GM12878 (cell line): ENCODE results near the gene NACC1. TPM values are rescaled to one million over a fixed set of nuclear protein-coding genes. Genes with fewer than 3 reads are reported as not detected.

Experiments used
- ATAC-seq: fragments of 200-7000 bp; cut with Tn5 transposase; 3 replicates; pipeline ENCODE4 v1.9.1; 2020; ENCODE audit warnings: mild to moderate bottlenecking, moderate library complexity
- BruUV-seq: library from RNA; stranded (reverse); fragments of 400-500 nt; replicated peaks from 2 replicates; lab custom pipeline; 2021; lab: Mats Ljungman, UMichigan
- CTCF ChIA-PET: fragments of 300-600 bp; sonication (Branson Sonifier 250); formaldehyde crosslinking; extraction: SDS; loops from one replicate; lab custom pipeline; 2021; ENCODE audit warnings: inconsistent platforms; lab: Yijun Ruan, JAX
- POLR2A ChIA-PET: fragments of 350-600 bp; formaldehyde crosslinking; extraction: SDS; loops from one replicate; lab custom pipeline; 2021; ENCODE audit warnings: inconsistent platforms; lab: Charles Lee
- RAD21 ChIA-PET: fragments of 300-600 bp; sonication (Branson Sonifier 250); formaldehyde crosslinking; loops from one replicate; lab custom pipeline; 2023; ENCODE audit warnings: antibody characterized with exemption; ENCODE audit not compliant: unreplicated experiment; lab: Charles Lee
- SMC1A ChIA-PET: fragments of 300-600 bp; sonication (Branson Sonifier 250); formaldehyde crosslinking; loops from one replicate; lab custom pipeline; 2023; ENCODE audit not compliant: unreplicated experiment, uncharacterized antibody; lab: Charles Lee
- DNase-seq: peaks from one replicate; pipeline ENCODE4 v3.0.0-alpha.2; 2011; ENCODE audit warnings: low read depth, low spot score
- FAIRE-seq: peaks from 3 replicates; lab custom pipeline; 2011; peaks lifted over from hg19 to GRCh38; lab: Jason Lieb, UNC
- H2AFZ ChIP-seq: 2 replicates; pipeline ENCODE4 v1.6.0; 2011; ENCODE audit warnings: low read depth, low read length, control low read depth; ENCODE audit not compliant: control insufficient read depth
- H3K27ac ChIP-seq: 2 replicates; pipeline ENCODE4 v1.5.1; 2011; ENCODE audit warnings: control low read depth; ENCODE audit not compliant: control insufficient read depth, insufficient read depth
- H3K27me3 ChIP-seq, 2 experiments: replicated peaks in 1 of 2; 2 replicates each; pipeline versions ENCODE4 v1.6.0 to v1.6.1; 2011; ENCODE audit warnings: low read length in 1 of 2; ENCODE audit not compliant: control insufficient read depth in 2 of 2, insufficient read depth in 2 of 2
- H3K36me3 ChIP-seq, 2 experiments: 2 replicates each; pipeline ENCODE4 v1.5.1; 2011; ENCODE audit warnings: low read length in 1 of 2; ENCODE audit not compliant: control insufficient read depth in 2 of 2, insufficient read depth in 2 of 2
- H3K4me1 ChIP-seq: 2 replicates; pipeline ENCODE4 v1.6.1; 2011; ENCODE audit warnings: mild to moderate bottlenecking, low read length, moderate library complexity, mixed read lengths; ENCODE audit not compliant: control insufficient read depth, insufficient read depth
- H3K4me2 ChIP-seq: 2 replicates; pipeline ENCODE4 v1.6.0; 2011; ENCODE audit warnings: control low read depth; ENCODE audit not compliant: control insufficient read depth, insufficient read depth
- H3K4me3 ChIP-seq: fragments of 200-600 bp; sonication (generic); 2 replicates; pipeline ENCODE4 v1.5.1; 2016
- H3K79me2 ChIP-seq: 2 replicates; pipeline ENCODE4 v1.6.0; 2011; ENCODE audit warnings: low read length; ENCODE audit not compliant: control insufficient read depth, insufficient read depth
- H3K9ac ChIP-seq: 2 replicates; pipeline ENCODE4 v1.8.0; 2011; ENCODE audit warnings: low read length, control low read depth, mixed read lengths; ENCODE audit not compliant: control insufficient read depth, insufficient read depth
- H3K9me3 ChIP-seq: replicated peaks from 3 replicates; pipeline ENCODE4 v1.5.1; 2011; ENCODE audit warnings: mild to moderate bottlenecking, low read length; ENCODE audit not compliant: control insufficient read depth, insufficient read depth
- H4K20me1 ChIP-seq: 2 replicates; pipeline ENCODE4 v1.6.0; 2011; ENCODE audit not compliant: control insufficient read depth, insufficient read depth
- ASH2L ChIP-seq: fragments of 300-600, 200-600 bp; sonication (generic); IDR thresholded peaks from 2 replicates; pipeline ENCODE4 v1.6.1; 2017; ENCODE audit warnings: low read depth, mild to moderate bottlenecking, borderline replicate concordance
- CREM ChIP-seq: IDR thresholded peaks from 2 replicates; pipeline ENCODE4 v1.6.1; 2014; ENCODE audit warnings: antibody characterized with exemption, low read depth
- DPF2 ChIP-seq: fragments of 450-650 bp; IDR thresholded peaks from 2 replicates; pipeline ENCODE4 v1.6.1; 2017; ENCODE audit warnings: mild to moderate bottlenecking
- FOXK2 ChIP-seq: fragments of 450-650 bp; IDR thresholded peaks from 2 replicates; pipeline ENCODE4 v1.6.1; 2017; ENCODE audit warnings: mild to moderate bottlenecking, moderate library complexity
- IRF4 ChIP-seq: IDR thresholded peaks from 2 replicates; pipeline ENCODE4 v1.6.1; 2011; ENCODE audit warnings: low read depth, low read length
- LARP7 ChIP-seq: fragments of 450-650 bp; IDR thresholded peaks from 2 replicates; pipeline ENCODE4 v1.6.1; 2017; ENCODE audit warnings: mild to moderate bottlenecking
- NBN ChIP-seq: fragments of 450-650 bp; IDR thresholded peaks from 2 replicates; pipeline ENCODE4 v1.6.1; 2016
- POLR2AphosphoS5 ChIP-seq: IDR thresholded peaks from 2 replicates; pipeline ENCODE4 v1.6.1; 2011; ENCODE audit warnings: mild to moderate bottlenecking, low read length, inconsistent platforms
- RCOR1 ChIP-seq: conservative IDR thresholded peaks from 2 replicates; pipeline ENCODE4 v1.6.1; 2012; ENCODE audit warnings: low read depth, low read length, improper control_type of control experiment
- TCF3 ChIP-seq: IDR thresholded peaks from 2 replicates; pipeline ENCODE4 v1.6.1; 2012; ENCODE audit warnings: low read depth, mild to moderate bottlenecking, low read length, borderline replicate concordance; ENCODE audit not compliant: insufficient read depth
- WRNIP1 ChIP-seq: IDR thresholded peaks from 2 replicates; pipeline ENCODE4 v1.6.1; 2011; ENCODE audit warnings: low read depth, low read length, improper control_type of control experiment, borderline replicate concordance
- WGBS: methylation state at CpG from one replicate; pipeline ENCODE4 v1.1.6; 2016; ENCODE audit warnings: low lambda C conversion rate; ENCODE audit not compliant: insufficient replicate concordance, insufficient coverage; ENCODE audit errors: missing lambda C conversion rate; 5-methylcytosine and 5-hydroxymethylcytosine counted together
- in situ Hi-C: fragments of 300-500 bp; cut with MboI; formaldehyde crosslinking; loops from 9 replicates; pipeline ENCODE4 v1.14.3; 2018; ENCODE audit warnings: mixed read lengths
- intact Hi-C: fragments of 100-400 bp; cut with micrococcal nuclease; formaldehyde crosslinking; loops from one replicate; pipeline ENCODE4 v1.14.2; 2022; ENCODE audit not compliant: unreplicated experiment
- polyA plus RNA-seq, 11 experiments: library from polyadenylated mRNA; depleted of rRNA in 4 of 11; unstranded in 6 of 11; stranded (reverse) in 5 of 11; fragments of >200 nt; fragmentation: Nextera tagmentation in 4 of 11; fragmentation: Illumina TruSeq in 1 of 11; extraction: Ambion mirVana in 4 of 11; extraction: Trizol in 1 of 11; gene quantifications; 1 replicate in 1 of 11; 2 replicates in 10 of 11; pipeline versions ENCODE4 v1.2.1 to v1.2.3, GENCODE V29; 2011 to 2016; ENCODE audit warnings: inconsistent platforms in 2 of 11, missing spikeins in 2 of 11, low read depth in 1 of 11
- total RNA-seq, 4 experiments: library from RNA; depleted of rRNA in 3 of 4; stranded (reverse); fragments of >200 nt in 3 of 4; fragmentation: Illumina TruSeq in 1 of 4; extraction: Trizol in 1 of 4; gene quantifications; 2 replicates each; pipeline versions ENCODE4 v1.2.1 to v1.2.3, GENCODE V29; 2013 to 2021

The NACC1 gene
- total and polyA plus RNA-seq, 10 of the 15 experiments (the other 5 are each of a cell fraction or from before 2014, with no cell fraction given): 0.18 to 120 (median 19.2) TPM

- BruUV-seq: no TSS peak
- POLR2A ChIA-PET: interaction anchor here (0.5 to 5.4 kb wide), 11 partner anchors 9 to 1132 kb away, joined by 3 to 41 read pairs (median 5); partner anchors contain the start of genes IER2, NACC1 and STX10
- no peak for FAIRE-seq
- TF ChIP-seq FOXK2 (no peak), IRF4 (no peak), CREM (no peak), POLR2AphosphoS5 (no peak), WRNIP1 (no peak), LARP7 (no peak), RCOR1 (no peak), TCF3 (no peak), NBN (no peak), ASH2L (no peak), DPF2 (no peak)
- TF ChIP-seq, all 136 proteins: peak for 0
- peak; percentile 28 for ATAC-seq
- peaks cover 56% of the 10 kb centered on the region for H3K4me1 ChIP-seq
- CTCF ChIA-PET: interaction anchor here (0.7 to 2.1 kb wide), 5 partner anchors 8 to 99 kb away, joined by 3 to 10 read pairs (median 3); no protein-coding TSS in a partner anchor
- no peaks in the 10 kb centered on the region for H3K36me3 ChIP-seq
- intact Hi-C loops: no loop called here
- RAD21 ChIA-PET: interaction anchor here (0.5 to 5.3 kb wide), 7 partner anchors 9 to 98 kb away, joined by 3 to 21 read pairs (median 6); no protein-coding TSS in a partner anchor
- H3K27me3 ChIP-seq: no peaks in the 10 kb centered on the region
- H3K27ac ChIP-seq: peak overlapping the region; percentile 85
- H2AFZ ChIP-seq: peak overlapping the region; percentile 76
- 30% methylated on average over 20 of the region's 20 CpGs for WGBS
- no peak for DNase-seq
- SMC1A ChIA-PET: interaction anchor here (1.0 to 2.1 kb wide), 7 partner anchors 8 to 18 kb away, joined by 3 to 8 read pairs (median 3); partner anchors contain the start of genes IER2 and STX10
- no peaks in the 10 kb centered on the region for H3K9me3 ChIP-seq
- peak overlapping the region; percentile 83 for H3K9ac ChIP-seq
- H3K4me2 ChIP-seq: peak overlapping the region; percentile 97
- no peaks in the 10 kb centered on the region for H4K20me1 ChIP-seq
- H3K4me3 ChIP-seq: peak overlapping the region; percentile 23; the same call in 1 of the 2 replicates
- H3K79me2 ChIP-seq: no peaks in the 10 kb centered on the region
- in situ Hi-C loops: loop anchor here (10.0 to 25.0 kb wide), 2 partner anchors 851 to 1576 kb away; partner anchors contain the start of genes ACP5 and ZNF627
Observed at GRCh38 chr19:13163609-13164342, 45.7 kb downstream of the NACC1 start.
